Activated CD8-positive, alpha-beta memory T cell treated with anti-CD3 and anti-CD28 coated beads for 36 hours (primary cell): ENCODE measurements around the gene MRPL55. TPM values are rescaled to one million over a fixed set of nuclear protein-coding genes. Genes with fewer than 3 reads are reported as not detected.

Experiments
- CTCF ChIA-PET: fragments of 350-600 bp; sonication (Branson Sonifier 250); formaldehyde crosslinking; loops from one replicate; lab custom pipeline; 2021; ENCODE audit warnings: antibody characterized with exemption; lab: Charles Lee
- POLR2A ChIA-PET: fragments of 350-600 bp; sonication (Branson Sonifier 250); formaldehyde crosslinking; loops from one replicate; lab custom pipeline; 2021; ENCODE audit warnings: antibody characterized with exemption; lab: Charles Lee
- total RNA-seq, 2 experiments: library from RNA; stranded (reverse); gene quantifications; one replicate each; pipeline ENCODE4 v1.2.3, GENCODE V29; 2021

The MRPL55 gene
- total RNA-seq, 2 experiments from 2014 or later, result 69.7 to 75.8 TPM

DNA sequence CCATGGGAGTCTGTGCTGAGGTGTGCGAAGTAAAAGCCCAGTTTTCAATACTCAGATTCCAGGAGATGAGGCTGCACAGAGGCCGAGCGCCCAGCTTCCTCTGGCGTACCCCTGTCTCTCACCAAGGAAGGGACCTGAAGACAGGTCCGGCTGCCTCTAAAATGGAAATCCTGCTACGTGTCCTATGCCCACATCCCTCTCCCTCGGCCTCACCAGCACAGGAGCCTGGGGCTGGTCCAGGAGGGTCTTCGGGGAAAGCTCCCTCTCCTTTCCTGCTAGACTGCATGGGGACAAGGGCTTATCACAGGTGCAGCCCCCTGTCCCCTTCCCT, 392 bp downstream of the MRPL55 start:
- POLR2A ChIA-PET, result interaction anchor here (0.5 kb wide), 1 partner anchor 150 kb away, joined by 3 read pairs; no protein-coding TSS in a partner anchor
- CTCF ChIA-PET, result interaction anchor here (0.8 kb wide), 1 partner anchor 346 kb away, joined by 3 read pairs; no protein-coding TSS in a partner anchor

GRCh38 chr1:228108055-228108690, 926 bp downstream of the MRPL55 start:
- ChIA-PET CTCF (interaction anchor here (0.8 kb wide), 1 partner anchor 345 kb away, joined by 3 read pairs; no protein-coding TSS in a partner anchor), POLR2A (interaction anchor here (0.5 kb wide), 1 partner anchor 150 kb away, joined by 3 read pairs; no protein-coding TSS in a partner anchor)

GRCh38 chr1:228107636-228108035, 1.5 kb downstream of the MRPL55 start:
- CTCF ChIA-PET, result no interaction called here
- POLR2A ChIA-PET, result no interaction called here

GRCh38 chr1:228106800-228107054, 2.4 kb downstream of the MRPL55 start:
- CTCF ChIA-PET, result interaction anchor here (0.9 kb wide), 1 partner anchor 23 kb away, joined by 3 read pairs; no protein-coding TSS in a partner anchor
- POLR2A ChIA-PET, result no interaction called here

DNA sequence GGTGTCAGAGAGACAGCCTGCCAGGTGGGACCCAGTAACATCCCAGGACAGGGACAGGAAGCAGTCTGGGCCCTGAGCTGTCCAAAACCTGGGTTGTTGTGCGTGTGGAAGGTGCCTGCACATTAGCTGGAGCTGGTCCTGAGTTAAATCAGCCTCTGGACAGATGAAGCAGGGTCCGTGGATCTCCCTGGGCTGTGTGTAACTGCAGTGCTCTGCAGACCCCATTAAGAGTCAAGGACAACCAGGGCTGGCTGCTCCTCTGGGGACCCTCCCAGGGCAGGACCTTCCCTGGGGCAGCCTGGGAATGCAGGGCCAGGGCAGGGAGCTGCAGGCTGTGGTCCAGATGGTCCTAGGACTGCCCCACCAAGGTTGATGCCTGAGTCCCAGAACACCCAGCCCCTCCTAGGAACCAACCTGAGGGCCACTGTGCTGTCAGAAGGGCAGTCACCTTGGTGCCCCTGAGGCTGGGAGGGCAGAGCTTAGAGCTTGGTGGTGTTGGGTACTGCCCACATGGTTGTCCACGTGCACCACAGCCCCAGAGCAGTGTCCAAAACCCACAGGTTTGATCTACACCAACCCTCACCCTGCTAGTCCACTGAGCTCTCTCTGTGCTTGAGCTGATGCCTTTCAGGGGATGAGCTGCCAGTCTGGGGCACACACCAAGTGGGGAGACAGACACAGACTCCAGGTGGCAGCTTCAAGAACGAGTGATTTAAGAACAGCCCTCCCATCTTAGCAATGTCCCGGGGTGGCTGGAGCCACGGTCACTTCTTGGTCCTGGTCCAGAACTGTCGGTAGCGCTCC, 2.9 kb downstream of the MRPL55 start:
- ChIA-PET CTCF (interaction anchor here (0.9 kb wide), 1 partner anchor 22 kb away, joined by 3 read pairs; no protein-coding TSS in a partner anchor), POLR2A (no interaction called here)

DNA sequence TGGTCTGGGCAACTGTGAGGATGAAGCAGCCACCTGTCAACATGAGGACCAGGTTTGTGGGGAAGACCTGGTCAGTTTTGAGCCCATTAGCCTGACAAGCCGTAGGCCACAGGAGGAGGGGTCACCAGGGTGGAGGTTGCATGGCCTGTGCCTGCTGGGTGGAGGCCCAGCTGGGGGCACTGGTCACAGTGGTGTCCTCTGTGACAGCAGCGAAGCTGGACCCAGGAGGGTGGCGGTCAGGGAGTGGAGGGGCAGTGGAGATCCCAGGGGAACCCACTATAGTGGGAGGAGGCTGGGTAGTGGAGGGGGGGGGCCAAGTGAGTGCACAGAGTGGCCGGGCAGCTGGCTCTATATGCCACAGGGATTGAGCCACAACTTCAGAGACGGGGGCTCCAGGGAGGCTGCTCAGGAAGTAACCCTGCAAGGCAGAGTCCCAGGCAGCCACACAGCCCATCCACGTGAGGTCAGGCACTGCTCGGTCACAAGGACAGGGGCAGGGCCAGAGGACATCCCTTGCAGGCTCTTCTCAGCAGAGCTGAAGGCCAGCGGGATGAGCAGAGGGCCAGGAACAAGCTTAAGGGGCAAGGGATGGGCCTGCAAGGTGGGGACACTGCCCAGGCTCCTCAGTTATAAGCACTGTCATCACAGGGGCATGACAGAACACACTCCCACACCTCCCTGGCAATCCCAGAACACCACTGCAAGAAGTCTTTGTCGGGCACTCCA, 3.7 kb downstream of the MRPL55 start:
- ChIA-PET POLR2A (no interaction called here), CTCF (no interaction called here)

- ChIA-PET CTCF (no interaction called here), POLR2A (interaction anchor here (1.5 kb wide), 1 partner anchor 22 kb away, joined by 3 read pairs; the partner anchor contains the start of gene ARF1)
These were observed 4.4 kb downstream of the MRPL55 start for GRCh38 chr1:228104526-228105269.

DNA sequence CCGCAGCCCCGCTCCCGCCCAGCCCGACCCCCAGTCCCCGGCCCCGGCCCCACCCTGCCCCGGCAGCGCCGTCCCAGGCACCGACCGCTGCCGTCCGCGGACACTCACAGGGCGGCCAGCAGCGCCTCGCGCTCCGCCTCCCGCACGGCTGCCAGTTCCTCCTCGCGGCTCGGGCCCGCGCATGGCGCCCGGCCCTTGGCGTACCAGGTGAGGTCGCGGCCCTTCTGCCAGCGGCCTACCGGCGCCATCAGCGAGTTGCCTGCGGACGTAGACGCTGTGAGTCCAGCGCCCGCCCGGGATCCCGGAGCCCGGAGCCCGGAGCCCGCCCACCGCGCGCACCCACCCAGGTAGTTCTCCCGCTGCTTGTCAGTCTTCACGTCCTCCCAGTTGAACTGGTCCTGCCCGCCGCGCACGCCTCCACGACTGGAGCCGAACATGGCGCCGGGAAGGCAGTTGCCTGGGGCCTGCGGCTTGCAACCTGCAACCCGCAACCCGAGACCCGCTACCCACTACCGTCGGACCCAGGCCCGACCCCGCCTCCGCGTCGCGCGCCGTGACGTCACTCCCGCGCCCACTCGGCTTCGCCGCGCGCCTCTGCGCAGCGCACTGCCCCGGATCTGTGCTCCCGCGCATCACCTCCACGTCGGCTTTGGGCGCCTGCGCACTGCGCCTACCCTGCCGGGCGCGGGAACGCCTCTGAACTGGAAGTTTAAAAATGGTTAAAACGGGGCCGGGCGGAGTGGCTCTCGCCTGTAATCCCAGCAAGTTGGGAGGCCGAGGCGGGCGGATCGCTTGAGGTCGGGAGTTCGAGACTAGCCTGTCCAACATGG, 6.1 kb downstream of the MRPL55 start, which contains the start of gene C1orf35:
Gene C1orf35, minus strand, starts transcription at position 535 of the 830 bp plus-strand sequence. Its CDS starts 98 bp downstream, at position 437.
- POLR2A ChIA-PET, result interaction anchor here (1.5 kb wide), 1 partner anchor 21 kb away, joined by 3 read pairs; the partner anchor contains the start of gene ARF1
- CTCF ChIA-PET, result interaction anchor here (1.0 kb wide), 1 partner anchor 21 kb away, joined by 3 read pairs; no protein-coding TSS in a partner anchor

DNA sequence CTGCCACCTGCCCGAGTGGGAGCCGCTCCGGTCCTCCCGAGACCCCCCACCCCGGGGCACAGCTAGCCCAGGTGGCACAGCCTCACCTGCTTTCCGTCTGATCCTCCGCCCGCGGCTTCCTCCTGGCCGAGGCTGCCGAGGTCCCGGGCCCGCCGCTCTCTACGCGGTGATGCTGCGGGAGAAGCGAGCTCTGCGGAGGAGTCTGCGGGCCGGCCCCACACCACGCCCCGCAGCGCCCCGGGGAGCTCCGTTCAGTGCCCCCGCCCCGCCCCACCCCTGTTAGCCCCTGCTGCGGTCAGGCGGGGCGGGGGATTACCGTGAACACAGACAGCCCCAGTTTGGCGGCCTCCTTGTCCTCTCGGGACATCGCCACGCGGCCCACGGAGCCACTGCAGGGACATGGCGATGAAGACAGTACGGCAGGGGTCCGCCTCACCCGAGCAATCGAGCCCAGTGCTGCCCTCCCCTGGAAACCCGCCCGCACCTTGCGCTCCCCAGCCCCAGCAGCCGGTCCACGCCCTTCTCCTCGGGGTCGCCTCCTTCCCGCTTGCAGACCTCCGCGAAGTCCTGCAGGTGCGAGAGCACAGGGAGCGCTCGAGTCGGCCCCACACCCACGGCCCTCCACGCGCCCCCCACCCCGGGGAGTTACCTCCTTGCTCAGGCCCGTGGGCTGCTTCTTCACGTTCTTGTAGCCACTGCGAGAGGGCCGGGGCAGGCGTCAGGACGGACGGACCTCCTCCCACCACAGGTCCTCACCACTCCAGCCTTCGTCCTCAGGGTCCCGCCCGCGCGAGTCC, 6.9 kb downstream of the MRPL55 start:
- POLR2A ChIA-PET, result interaction anchor here (0.8 to 1.1 kb wide), 3 partner anchors 13 to 384 kb away, joined by 3 read pairs; no protein-coding TSS in a partner anchor

GRCh38 chr1:228101614-228101993, 7.5 kb downstream of the MRPL55 start:
- CTCF ChIA-PET, result interaction anchor here (0.7 to 1.0 kb wide), 2 partner anchors 79 to 102 kb away, joined by 3 read pairs; no protein-coding TSS in a partner anchor
- POLR2A ChIA-PET, result interaction anchor here (0.8 to 1.1 kb wide), 3 partner anchors 12 to 385 kb away, joined by 3 read pairs; no protein-coding TSS in a partner anchor

More for the DNA sequence above, 6.9 kb downstream of the MRPL55 start:
- CTCF ChIA-PET, result interaction anchor here (0.7 to 1.0 kb wide), 2 partner anchors 78 to 103 kb away, joined by 3 read pairs; no protein-coding TSS in a partner anchor

DNA sequence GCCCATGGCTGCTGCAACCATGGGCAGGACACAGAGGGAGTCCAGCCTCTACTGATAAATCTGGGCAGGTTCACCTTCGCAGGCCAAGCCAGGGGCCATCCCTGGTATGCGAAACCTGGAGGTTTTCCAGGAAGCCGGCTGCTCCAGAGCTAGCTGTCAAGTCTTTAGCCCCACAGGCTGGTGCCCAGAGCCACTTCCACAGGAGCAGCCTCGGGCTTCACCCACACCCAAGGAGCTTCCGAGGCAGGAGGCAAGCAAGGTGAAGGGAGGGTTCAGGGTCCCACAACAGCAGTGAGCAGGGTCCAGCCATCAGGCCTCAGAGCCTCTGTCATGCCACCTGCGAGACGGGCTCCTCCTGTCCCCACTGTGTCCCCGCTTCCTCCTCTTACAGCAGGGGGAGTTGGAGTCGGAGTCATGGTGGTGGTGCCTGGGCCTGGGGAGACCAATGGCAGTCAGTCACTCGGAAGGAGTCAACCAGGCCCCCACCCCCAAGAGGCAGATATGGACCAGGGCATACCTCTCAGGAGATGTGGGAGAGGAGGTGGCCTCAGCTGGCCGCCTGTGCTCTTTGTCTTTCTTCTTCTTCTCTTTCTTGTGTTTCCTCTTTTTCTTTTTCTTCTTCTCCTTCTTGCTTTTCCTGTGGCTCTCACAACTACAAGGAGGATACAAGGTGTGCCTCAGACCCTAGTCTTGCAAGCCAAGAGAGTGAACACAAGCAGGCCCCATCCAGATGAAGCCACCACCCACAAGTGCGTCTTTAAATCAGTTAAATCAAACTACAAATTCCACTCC, 8.1 kb downstream of the MRPL55 start:
- ChIA-PET POLR2A (interaction anchor here (0.9 kb wide), 1 partner anchor 385 kb away, joined by 3 read pairs; no protein-coding TSS in a partner anchor), CTCF (interaction anchor here (1.0 kb wide), 1 partner anchor 101 kb away, joined by 3 read pairs; no protein-coding TSS in a partner anchor)

DNA sequence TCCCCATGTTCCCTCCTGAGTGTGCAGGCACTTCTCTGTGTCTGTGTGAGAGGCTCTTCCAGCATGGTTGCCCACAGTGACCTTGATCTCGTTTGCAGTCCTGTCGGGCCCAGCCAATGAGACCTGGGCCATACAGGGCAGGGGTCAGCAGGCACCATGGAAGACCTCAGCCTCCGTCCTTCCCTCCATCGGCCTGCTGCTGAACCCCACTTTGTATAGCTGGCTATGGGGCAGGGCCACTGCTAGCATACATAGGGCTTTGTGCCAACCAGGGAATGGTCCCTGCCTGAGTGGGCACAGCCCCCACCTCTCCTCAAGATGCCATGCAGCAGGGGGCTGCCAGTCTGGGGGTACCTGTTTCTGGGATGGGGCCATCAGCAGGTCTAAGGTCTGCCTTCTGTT, 9.8 kb downstream of the MRPL55 start:
- ChIA-PET POLR2A (no interaction called here), CTCF (no interaction called here)

- ChIA-PET CTCF (no interaction called here), POLR2A (interaction anchor here (0.8 kb wide), 1 partner anchor 11 kb away, joined by 3 read pairs; no protein-coding TSS in a partner anchor)
These were observed 10.7 kb downstream of the MRPL55 start for GRCh38 chr1:228098323-228098931.

DNA sequence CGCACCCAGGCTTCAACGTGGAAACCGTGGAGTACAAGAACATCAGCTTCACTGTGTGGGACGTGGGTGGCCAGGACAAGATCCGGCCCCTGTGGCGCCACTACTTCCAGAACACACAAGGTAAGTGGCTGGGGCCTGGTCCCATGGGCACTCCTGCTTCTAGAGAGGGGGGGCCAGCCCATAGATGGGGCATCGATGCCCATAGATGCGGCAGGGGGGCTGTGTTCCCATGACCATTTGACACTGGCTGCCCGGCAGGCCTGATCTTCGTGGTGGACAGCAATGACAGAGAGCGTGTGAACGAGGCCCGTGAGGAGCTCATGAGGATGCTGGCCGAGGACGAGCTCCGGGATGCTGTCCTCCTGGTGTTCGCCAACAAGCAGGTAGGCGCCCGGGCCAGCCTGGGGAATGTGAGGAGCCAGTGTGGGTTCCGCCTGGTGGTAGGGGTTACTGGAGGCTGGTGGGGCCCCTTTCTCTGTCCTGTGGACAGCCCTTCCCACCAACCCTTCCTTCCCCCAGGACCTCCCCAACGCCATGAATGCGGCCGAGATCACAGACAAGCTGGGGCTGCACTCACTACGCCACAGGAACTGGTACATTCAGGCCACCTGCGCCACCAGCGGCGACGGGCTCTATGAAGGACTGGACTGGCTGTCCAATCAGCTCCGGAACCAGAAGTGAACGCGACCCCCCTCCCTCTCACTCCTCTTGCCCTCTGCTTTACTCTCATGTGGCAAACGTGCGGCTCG, 11.6 kb downstream of the MRPL55 start:
- ChIA-PET POLR2A (interaction anchor here (0.8 kb wide), 2 partner anchors 8 to 12 kb away, joined by 3 to 4 read pairs; no protein-coding TSS in a partner anchor), CTCF (no interaction called here)
